Measurements from ENCODE around the gene SLC66A2.

SLC66A2 gene

GRCh38 chr18:79917169-79917852 lies 34.1 kb downstream of the SLC66A2 start:
- no peak for DNase-seq

DNA sequence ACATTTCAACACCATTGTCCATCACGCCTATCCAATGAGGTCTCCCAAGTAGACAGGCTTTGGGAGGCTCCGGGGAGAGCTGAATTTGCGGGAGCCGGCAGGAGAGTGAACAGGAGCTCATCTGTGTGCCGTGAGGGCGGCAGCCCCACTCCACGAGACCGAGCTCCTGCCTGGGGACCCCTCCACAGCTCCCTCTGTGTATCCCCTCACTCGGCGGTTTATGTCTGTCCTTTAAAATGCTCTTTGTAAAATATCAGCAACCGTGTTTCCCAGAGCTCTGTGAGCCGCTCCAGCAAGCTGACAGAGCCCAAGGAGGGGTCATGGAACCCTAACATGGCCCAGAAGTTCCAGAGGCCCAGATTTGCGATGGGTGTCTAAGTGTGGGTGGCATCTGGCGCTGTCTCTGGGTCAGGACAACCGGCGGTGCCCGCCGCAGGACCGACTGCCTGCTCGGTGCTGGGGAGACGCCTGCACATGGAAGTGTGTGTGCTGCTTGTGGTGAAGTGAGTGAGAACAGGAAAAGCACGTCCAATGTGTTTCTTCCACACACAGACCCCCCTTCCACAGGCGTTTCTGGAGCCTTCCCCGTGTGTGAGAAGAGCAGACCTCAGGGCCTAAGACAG lies 34.8 kb downstream of the SLC66A2 start:
- DNase-seq: no peak

DNA sequence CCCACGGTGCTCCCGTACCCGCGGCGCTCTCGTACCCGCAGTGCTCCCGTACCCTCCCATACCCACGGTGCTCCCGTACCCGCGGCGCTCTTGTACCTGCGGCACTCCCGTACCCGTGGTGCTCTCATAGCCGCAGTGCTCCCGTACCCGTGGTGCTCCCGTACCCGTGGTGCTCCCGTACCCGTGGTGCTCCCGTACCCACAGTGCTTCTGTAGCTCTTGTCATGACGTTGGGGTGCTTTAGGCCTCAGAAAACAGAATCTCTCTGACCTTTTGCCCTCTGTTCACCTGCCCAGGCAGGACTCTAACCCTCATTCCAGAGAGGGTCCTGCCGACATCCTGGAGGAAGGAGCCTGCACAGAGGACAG lies 35.3 kb downstream of the SLC66A2 start:
- no peak for DNase-seq

GRCh38 chr18:79915161-79916127 lies 36.0 kb downstream of the SLC66A2 start:
- DNase-seq: no peak

GRCh38 chr18:79914614-79915160 lies 36.8 kb downstream of the SLC66A2 start:
- no peak for DNase-seq

DNA sequence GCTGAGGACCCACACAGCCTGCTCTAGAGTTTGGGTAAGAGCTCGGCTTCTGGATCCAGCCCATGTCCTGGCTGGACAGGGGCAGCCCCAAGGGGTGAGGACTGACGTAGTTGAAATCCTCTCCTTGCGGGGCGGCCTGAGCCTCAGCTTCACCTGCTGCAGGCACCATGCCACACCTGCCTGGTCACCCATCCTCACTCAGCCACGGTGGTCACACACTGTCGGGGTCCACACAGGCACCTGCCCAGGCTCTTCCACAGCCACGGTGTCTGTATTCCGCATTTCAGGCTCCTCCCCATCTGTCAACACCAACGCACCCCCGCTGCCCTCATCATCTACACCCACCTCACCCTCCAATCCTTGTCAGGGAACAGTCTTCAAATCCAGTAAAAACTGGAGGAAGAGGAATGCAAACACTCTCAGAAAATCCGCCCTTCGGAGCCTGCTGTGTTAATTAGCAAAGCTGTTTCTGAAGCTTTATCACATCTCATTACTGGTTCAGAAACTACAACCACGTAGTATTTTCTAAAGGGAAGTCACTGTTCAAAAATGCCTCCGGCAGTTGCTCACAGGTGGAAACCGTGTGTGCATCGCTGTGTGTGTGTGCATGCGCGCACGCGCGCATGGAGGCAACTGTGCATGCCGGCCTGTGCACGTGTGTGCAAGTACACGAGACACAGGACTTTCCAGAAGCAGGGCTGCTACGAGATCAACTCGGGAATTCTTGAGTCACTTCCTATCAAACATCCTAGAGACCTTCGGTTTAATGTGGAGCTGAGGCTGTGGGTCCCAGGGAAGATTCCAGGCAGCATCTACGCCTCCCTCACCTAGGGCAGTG lies 38.2 kb downstream of the SLC66A2 start:
- no peak for DNase-seq

GRCh38 chr18:79912409-79912991 lies 39.0 kb downstream of the SLC66A2 start:
- DNase-seq: peak; percentile 40

DNA sequence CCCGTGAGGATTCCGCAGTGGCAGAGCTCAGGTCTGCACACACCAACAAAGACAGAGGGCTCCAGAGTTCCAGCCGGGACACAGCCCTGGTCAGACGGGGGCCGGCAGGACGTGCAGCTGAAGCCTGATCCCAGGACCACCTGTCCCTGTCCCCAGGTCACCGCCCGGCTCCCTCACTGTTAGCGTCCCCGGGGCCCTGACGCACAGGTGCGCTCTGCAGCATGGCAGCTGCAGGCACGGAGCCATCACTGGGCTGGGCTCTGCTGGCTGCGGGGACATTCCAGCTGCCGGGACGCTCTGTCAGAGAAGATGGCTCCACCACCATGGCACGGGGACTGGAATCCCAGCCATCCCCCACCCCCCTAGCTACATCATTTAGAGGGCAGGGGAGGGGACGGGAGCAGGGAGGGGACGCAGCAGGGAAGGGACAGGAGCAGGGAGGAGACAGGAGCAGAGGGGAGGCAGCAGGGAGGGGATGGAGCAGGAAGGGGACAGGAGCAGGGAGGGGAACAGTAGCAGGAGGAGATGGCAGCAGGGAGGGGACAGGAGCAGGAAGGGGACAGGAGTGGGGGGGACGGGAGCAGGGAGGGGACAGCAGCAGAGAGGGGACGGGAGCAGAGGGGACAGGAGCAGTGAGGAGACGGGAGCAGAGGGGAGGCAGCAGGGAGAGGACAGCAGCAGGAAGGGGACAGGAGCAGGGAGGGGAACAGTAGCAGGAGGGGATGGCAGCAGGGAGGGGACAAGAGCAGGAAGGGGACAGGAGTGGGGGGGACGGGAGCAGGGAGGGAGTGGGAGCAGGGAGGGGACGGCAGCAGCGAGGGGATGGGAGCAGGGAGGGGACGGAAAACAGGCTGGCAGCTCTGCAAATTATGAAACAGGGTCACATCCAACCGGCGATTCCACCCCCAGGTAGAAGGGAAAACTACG lies 39.8 kb downstream of the SLC66A2 start:
- DNase-seq: no peak

- no peak for DNase-seq
Measured at GRCh38 chr18:79910563-79911343, 40.7 kb downstream of the SLC66A2 start.

- no peak for DNase-seq
Measured at GRCh38 chr18:79906706-79907105, 44.7 kb downstream of the SLC66A2 start.

DNA sequence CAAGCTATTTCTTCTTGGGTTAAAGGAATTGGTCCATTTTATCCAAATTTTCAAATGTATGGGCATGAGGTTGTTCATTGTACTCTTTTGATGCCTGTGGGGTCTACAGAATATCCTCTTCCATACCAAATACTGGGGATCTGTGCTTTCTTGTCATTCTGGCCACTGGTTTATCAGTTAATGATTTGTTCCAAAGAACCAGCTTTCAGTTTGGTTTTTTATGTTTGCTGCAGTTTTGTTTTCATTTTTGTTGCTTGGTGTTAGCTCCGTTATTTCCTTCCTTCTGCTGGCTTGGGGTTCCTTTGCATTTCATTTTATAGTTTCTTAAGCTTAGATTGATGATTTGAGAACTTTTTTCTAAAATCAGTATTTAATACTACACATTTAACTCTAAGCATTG lies 45.5 kb downstream of the SLC66A2 start:
- DNase-seq: no peak

- DNase-seq: no peak
Measured at GRCh38 chr18:79905389-79905911, 46.0 kb downstream of the SLC66A2 start.

GRCh38 chr18:79904357-79905147 lies 46.9 kb downstream of the SLC66A2 start:
- no peak for DNase-seq

DNA sequence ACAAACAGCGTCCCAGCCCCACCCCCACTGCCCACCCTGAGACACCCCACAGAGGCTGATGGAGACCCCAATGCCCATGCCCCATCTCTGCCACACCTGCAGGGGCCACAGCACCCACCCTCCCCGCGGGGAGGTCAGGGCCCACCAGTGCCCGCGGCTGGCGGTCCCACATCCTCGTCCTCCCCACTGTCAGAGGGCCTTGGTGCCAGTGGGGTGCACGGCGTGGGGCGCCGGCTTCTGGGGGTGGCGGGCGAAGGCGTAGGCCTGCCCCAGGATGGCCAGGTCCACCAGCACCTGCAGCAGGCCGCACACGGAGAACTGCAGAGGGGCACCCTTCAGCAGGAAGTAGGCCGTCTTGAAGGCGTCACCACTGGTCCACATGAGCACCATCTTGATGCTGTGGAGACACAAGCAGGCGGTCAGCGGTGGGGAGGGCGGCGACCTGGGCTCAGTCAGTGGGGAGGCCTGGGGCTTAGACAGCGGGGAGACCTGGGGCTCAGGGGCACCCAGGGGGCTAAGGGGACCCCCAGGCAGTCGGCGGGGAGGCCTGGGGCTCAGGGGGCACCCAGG lies 47.6 kb downstream of the SLC66A2 start:
- DNase-seq: no peak

- no peak for DNase-seq
Measured at GRCh38 chr18:79903071-79903635, 48.3 kb downstream of the SLC66A2 start.

- DNase-seq: no peak
Measured at GRCh38 chr18:79902640-79903039, 48.8 kb downstream of the SLC66A2 start.

DNA sequence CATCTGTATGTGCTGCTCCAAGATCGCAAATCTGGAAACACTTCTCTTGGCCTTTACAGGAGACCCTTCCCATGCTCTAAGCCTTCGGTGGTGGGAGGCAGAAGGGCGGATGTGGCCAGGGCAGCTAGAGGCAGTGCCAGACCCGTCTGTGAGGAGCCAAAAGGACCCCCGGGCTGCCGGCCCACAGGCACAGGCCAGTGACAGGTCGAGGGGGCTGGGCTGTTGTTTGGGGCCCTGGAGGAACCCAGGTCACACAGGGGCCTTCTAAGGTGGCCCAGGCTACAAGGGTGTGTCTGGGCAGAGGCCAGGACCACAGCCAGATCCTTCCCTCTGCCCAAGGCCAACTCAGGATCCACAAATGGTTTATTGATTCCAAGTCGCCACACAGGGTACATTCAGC lies 49.4 kb downstream of the SLC66A2 start:
- no peak for DNase-seq

GRCh38 chr18:79901665-79902064 lies 49.8 kb downstream of the SLC66A2 start:
- no peak for DNase-seq
